ENCODE results near the gene GOSR2. TPM values are rescaled to one million over a fixed set of nuclear protein-coding genes. Genes with fewer than 3 reads are reported as not detected.
A peak's percentile ranks its signal among the peaks of the same experiment; 100 is the strongest.

GOSR2 gene
- total RNA-seq, 1 donor from 2014 or later = 78.0 TPM

- no peak for TF ChIP-seq CTCF (IDR thresholded peaks at IDR 0.05)
- Mint-ChIP-seq H3K4me3 (peak within 1 kb of the TSS; percentile 77), H3K9me3 (no peaks in the 10 kb centered on the region), H3K36me3 (ENCODE audit: low read depth) (peaks cover 4% of the 10 kb centered on the region), H3K27me3 (peaks cover 20% of the 10 kb centered on the region), H3K27ac (no peak within 1 kb of the TSS), H3K4me1 (peaks cover 26% of the 10 kb centered on the region)
- CTCF ChIA-PET = interaction anchor here (0.6 kb wide), 1 partner anchor 12 kb away, joined by 3 read pairs; no protein-coding TSS in a partner anchor
- DNase-seq (peak; percentile 54), ATAC-seq (ENCODE audit: low read depth) (peak; percentile 79)
- POLR2A ChIA-PET = no interaction called here
- intact Hi-C loops (cut with micrococcal nuclease) = no loop called here
Observed at GRCh38 chr17:46979147-46979863, 56.3 kb downstream of the GOSR2 start, which contains the start of gene RPRML. RPRML (minus strand) TSS chr17:46979253; CDS start chr17:46979007, 246 bp downstream.

- no peaks in the 10 kb centered on the region for H3K9me3 Mint-ChIP-seq
- CTCF ChIA-PET = no interaction called here
- intact Hi-C loops (cut with micrococcal nuclease) = no loop called here
- H3K27me3 Mint-ChIP-seq = peaks cover 15% of the 10 kb centered on the region
- TF ChIP-seq CTCF (IDR thresholded peaks at IDR 0.05) = no peak
- H3K36me3 Mint-ChIP-seq (ENCODE audit: low read depth) = peaks cover 4% of the 10 kb centered on the region
- H3K4me3 Mint-ChIP-seq = no peak overlapping the region
- ATAC-seq (ENCODE audit: low read depth) (no peak), DNase-seq (no peak)
- H3K4me1 Mint-ChIP-seq = peaks cover 26% of the 10 kb centered on the region
- no peak overlapping the region for H3K27ac Mint-ChIP-seq
- POLR2A ChIA-PET = no interaction called here
Observed at GRCh38 chr17:46982577-46982976, 59.6 kb downstream of the GOSR2 start.

GRCh38 chr17:46983782-46984181 lies 60.8 kb downstream of the GOSR2 start:
- ATAC-seq (ENCODE audit: low read depth) (no peak), DNase-seq (no peak)
- H3K4me3 Mint-ChIP-seq = no peak overlapping the region
- intact Hi-C loops (cut with micrococcal nuclease) = no loop called here
- H3K9me3 Mint-ChIP-seq = no peaks in the 10 kb centered on the region
- POLR2A ChIA-PET = interaction anchor here (0.6 kb wide), 1 partner anchor 387 kb away, joined by 3 read pairs; no protein-coding TSS in a partner anchor
- no peak overlapping the region for H3K27ac Mint-ChIP-seq
- H3K36me3 Mint-ChIP-seq (ENCODE audit: low read depth) = peaks cover 4% of the 10 kb centered on the region
- H3K4me1 Mint-ChIP-seq = peaks cover 22% of the 10 kb centered on the region
- CTCF ChIA-PET = no interaction called here
- no peak for TF ChIP-seq CTCF (IDR thresholded peaks at IDR 0.05)
- peaks cover 9% of the 10 kb centered on the region for H3K27me3 Mint-ChIP-seq

- peaks cover 9% of the 10 kb centered on the region for H3K27me3 Mint-ChIP-seq
- DNase-seq (no peak), ATAC-seq (ENCODE audit: low read depth) (no peak)
- no peaks in the 10 kb centered on the region for H3K9me3 Mint-ChIP-seq
- CTCF ChIA-PET = no interaction called here
- H3K4me1 Mint-ChIP-seq = peaks cover 22% of the 10 kb centered on the region
- H3K36me3 Mint-ChIP-seq (ENCODE audit: low read depth) = peaks cover 4% of the 10 kb centered on the region
- intact Hi-C loops (cut with micrococcal nuclease) = no loop called here
- no peak for TF ChIP-seq CTCF (IDR thresholded peaks at IDR 0.05)
- POLR2A ChIA-PET = interaction anchor here (0.6 kb wide), 1 partner anchor 387 kb away, joined by 3 read pairs; no protein-coding TSS in a partner anchor
- H3K4me3 Mint-ChIP-seq = no peak overlapping the region
- no peak overlapping the region for H3K27ac Mint-ChIP-seq
Observed at GRCh38 chr17:46984341-46984740, 61.4 kb downstream of the GOSR2 start.

- H3K36me3 Mint-ChIP-seq (ENCODE audit: low read depth) = peaks cover 4% of the 10 kb centered on the region
- TF ChIP-seq CTCF (IDR thresholded peaks at IDR 0.05) = no peak
- ChIA-PET CTCF (no interaction called here), POLR2A (no interaction called here)
- peaks cover 19% of the 10 kb centered on the region for H3K4me1 Mint-ChIP-seq
- no peaks in the 10 kb centered on the region for H3K9me3 Mint-ChIP-seq
- intact Hi-C loops (cut with micrococcal nuclease) = no loop called here
- DNase-seq (no peak), ATAC-seq (ENCODE audit: low read depth) (no peak)
- no peak overlapping the region for H3K27ac Mint-ChIP-seq
- no peak overlapping the region for H3K4me3 Mint-ChIP-seq
- peaks cover 7% of the 10 kb centered on the region for H3K27me3 Mint-ChIP-seq
Observed at GRCh38 chr17:46984892-46985291, 61.9 kb downstream of the GOSR2 start.

Data from activated B cell treated with CpG ODN at 0.5 μM for 24 hours (primary cell).